Colonic mucosa (tissue), 4 donors: ENCODE data around the gene NFX1. TPM values are rescaled to one million over a fixed set of nuclear protein-coding genes. Genes with fewer than 3 reads are reported as not detected.
"Not testable (repeated sequence)": the region's sequence is repeated elsewhere in the genome, so short reads cannot be mapped to it uniquely, and the experiment has no call there.

Source experiments
- DNase-seq: peaks from one replicate; pipeline ENCODE4 v3.0.0-alpha.2; 2020
- H3K27ac ChIP-seq: fragments of 200-600 bp; one replicate; pipeline ENCODE4 v1.8.0; 2021
- H3K27me3 ChIP-seq: fragments of 200-600 bp; one replicate; pipeline ENCODE4 v1.8.0; 2021
- H3K36me3 ChIP-seq: fragments of 200-600 bp; one replicate; pipeline ENCODE4 v1.8.0; 2021
- H3K4me1 ChIP-seq: fragments of 200-600 bp; one replicate; pipeline ENCODE4 v1.8.0; 2021; ENCODE audit warnings: mild to moderate bottlenecking
- H3K4me3 ChIP-seq: fragments of 200-600 bp; one replicate; pipeline ENCODE4 v1.8.0; 2021
- H3K9ac ChIP-seq, 2 donors: one replicate each; pipeline ENCODE4 v1.7.0; 2013; ENCODE audit warnings: control low read depth in 2 of 2, low read depth in 2 of 2, low read length in 2 of 2
- H3K9me3 ChIP-seq: fragments of 200-600 bp; one replicate; pipeline ENCODE4 v1.8.0; 2021
- CTCF ChIP-seq: fragments of 200-600 bp; IDR thresholded peaks from one replicate; pipeline ENCODE4 v1.8.0; 2022; ENCODE audit warnings: antibody characterized with exemption, mild to moderate bottlenecking
- intact Hi-C: fragments of 100-400 bp; cut with DNase I; formaldehyde crosslinking; loops from one replicate; pipeline ENCODE4 v1.14.1; 2022
- total RNA-seq, 2 donors: library from RNA; stranded (reverse); fragmentation: NEBNext Ultra II Directional in 1 of 2; extraction: Animal tissue kit (Norgen Biotek cat#: 25700) in 1 of 2; gene quantifications; one replicate each; pipeline ENCODE4 v1.2.1, GENCODE V29; 2021
- donor health status: healthy.
- donor health status: DM: no; HTN: no; CAD: no.
- donor health status: DM: no; HTN: no; CAD: no.

The NFX1 gene
- total RNA-seq, 2 donors from 2014 or later, result 27.6 to 31.3 TPM

- H3K27ac ChIP-seq, result no peak overlapping the region
- intact Hi-C loops, result no loop called here
- peaks cover 45% of the 10 kb centered on the region for H3K36me3 ChIP-seq
These were observed 16.8 kb downstream of the NFX1 start for GRCh38 chr9:33307067-33307466.

GRCh38 chr9:33309903-33310302, 19.6 kb downstream of the NFX1 start:
- Histone ChIP-seq H3K36me3 (peaks cover 25% of the 10 kb centered on the region), H3K4me1 (no peaks in the 10 kb centered on the region), H3K4me3 (no peak overlapping the region), H3K9me3 (no peaks in the 10 kb centered on the region), H3K27me3 (no peaks in the 10 kb centered on the region), H3K27ac (no peak overlapping the region), H3K9ac (no peak overlapping the region)
- intact Hi-C loops, result no loop called here
- no peak for TF ChIP-seq CTCF
- DNase-seq, result no peak

More at GRCh38 chr9:33307067-33307466, 16.8 kb downstream of the NFX1 start:
- Histone ChIP-seq H3K4me1 (no peaks in the 10 kb centered on the region), H3K4me3 (no peak overlapping the region), H3K9me3 (no peaks in the 10 kb centered on the region), H3K27me3 (no peaks in the 10 kb centered on the region), H3K9ac (no peak overlapping the region)
- DNase-seq, result no peak
- TF ChIP-seq CTCF, result no peak

- intact Hi-C loops, result no loop called here
- no peaks in the 10 kb centered on the region for H3K27me3 ChIP-seq
- H3K9ac ChIP-seq, result no peak overlapping the region
- DNase-seq, result no peak
- peaks cover 25% of the 10 kb centered on the region for H3K36me3 ChIP-seq
- no peaks in the 10 kb centered on the region for H3K9me3 ChIP-seq
- H3K27ac ChIP-seq, result no peak overlapping the region
- TF ChIP-seq CTCF, result no peak
- H3K4me1 ChIP-seq, result no peaks in the 10 kb centered on the region
- no peak overlapping the region for H3K4me3 ChIP-seq
These were observed 20.4 kb downstream of the NFX1 start for GRCh38 chr9:33310748-33311147.

- intact Hi-C loops, result no loop called here
- Histone ChIP-seq H3K27ac (no peak overlapping the region), H3K9ac (no peak overlapping the region), H3K4me3 (no peak overlapping the region), H3K27me3 (no peaks in the 10 kb centered on the region), H3K4me1 (no peaks in the 10 kb centered on the region), H3K9me3 (no peaks in the 10 kb centered on the region), H3K36me3 (peaks cover 18% of the 10 kb centered on the region)
- DNase-seq, result no peak
- TF ChIP-seq CTCF, result no peak
These were observed 21.6 kb downstream of the NFX1 start for GRCh38 chr9:33311953-33312352.

- Histone ChIP-seq H3K9me3 (no peaks in the 10 kb centered on the region), H3K27me3 (no peaks in the 10 kb centered on the region), H3K36me3 (peaks cover 9% of the 10 kb centered on the region), H3K9ac (no peak overlapping the region), H3K27ac (no peak overlapping the region), H3K4me1 (no peaks in the 10 kb centered on the region), H3K4me3 (no peak overlapping the region)
- no peak for DNase-seq
- intact Hi-C loops, result no loop called here
- no peak for TF ChIP-seq CTCF
These were observed 25.1 kb downstream of the NFX1 start for GRCh38 chr9:33315371-33315770.

- DNase-seq, H3K9me3 ChIP-seq, H3K27ac ChIP-seq, H3K4me3 ChIP-seq, H3K4me1 ChIP-seq, intact Hi-C loops, H3K27me3 ChIP-seq, H3K9ac ChIP-seq: not testable (repeated sequence)
- H3K36me3 ChIP-seq, result peaks cover 16% of the 10 kb centered on the region
These were observed 26.8 kb downstream of the NFX1 start for GRCh38 chr9:33317136-33317535.
